Neural progenitor cell (in vitro differentiated cells): ENCODE results near the gene PPIL4.

ENCODE experiments used
- EZH2 ChIP-seq: fragments of 200-600 bp; sonication (generic); IDR thresholded peaks from 2 replicates; pipeline ENCODE4 v1.6.1; 2017; ENCODE audit warnings: antibody characterized with exemption, mild to moderate bottlenecking, moderate library complexity
- EZH2phosphoT487 ChIP-seq: fragments of 200-600 bp; sonication (generic); IDR thresholded peaks from 2 replicates; pipeline ENCODE4 v1.6.1; 2017; ENCODE audit warnings: antibody characterized with exemption

GRCh38 chr6:149501768-149502167 lies 44.1 kb downstream of the PPIL4 start:
- TF ChIP-seq EZH2 = no peak
- TF ChIP-seq EZH2phosphoT487 = no peak
